Thyroid gland (tissue), 4 donors: ENCODE results near the gene TAC3.
"Not testable (repeated sequence)": the region's sequence is repeated elsewhere in the genome, so short reads cannot be mapped to it uniquely, and the experiment has no call there.

Experiments used
- CTCF ChIP-seq, 6 experiments: fragments of 200-600 bp in 3 of 6; fragments of 450-650 bp in 3 of 6; sonication (generic) in 3 of 6; IDR thresholded peaks; one replicate each; pipeline ENCODE4 v1.5.1; 2016 to 2019; ENCODE audit warnings: antibody characterized with exemption in 6 of 6, mild to moderate bottlenecking in 2 of 6, inconsistent platforms in 1 of 6, moderate library complexity in 1 of 6
- POLR2A ChIP-seq, 2 donors: fragments of 450-650 bp; IDR thresholded peaks; one replicate each; pipeline ENCODE4 v1.6.1; 2017; ENCODE audit warnings: antibody characterized with exemption in 2 of 2, mild to moderate bottlenecking in 2 of 2, moderate library complexity in 1 of 2

DNA sequence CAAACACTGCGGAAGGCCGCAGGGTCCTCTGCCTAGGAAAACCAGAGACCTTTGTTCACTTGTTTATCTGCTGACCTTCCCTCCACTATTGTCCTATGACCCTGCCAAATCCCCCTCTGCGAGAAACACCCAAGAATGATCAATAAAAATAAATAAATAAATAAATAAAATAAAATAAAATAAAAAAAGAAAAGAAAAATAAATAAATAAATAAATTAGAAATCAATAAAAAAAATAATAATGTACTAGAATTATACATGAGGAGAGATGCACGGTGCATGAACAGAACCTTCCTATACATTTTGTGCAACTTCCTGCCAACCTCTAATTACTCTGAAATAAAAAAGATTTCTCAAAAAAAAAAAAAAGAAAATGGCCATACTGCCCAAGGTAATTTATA lies 51.2 kb downstream of the TAC3 start:
- not testable (repeated sequence) for TF ChIP-seq POLR2A, CTCF (IDR thresholded peaks at IDR 0.05)
